ENCODE results near the gene MFSD11. TPM values are rescaled to one million over a fixed set of nuclear protein-coding genes. Genes with fewer than 3 reads are reported as not detected.
A peak's percentile ranks its signal among the peaks of the same experiment; 100 is the strongest.
"Not testable (repeated sequence)": the region's sequence is repeated elsewhere in the genome, so short reads cannot be mapped to it uniquely, and the experiment has no call there.

Gene MFSD11
- total and polyA plus RNA-seq, 2 donors from 2014 or later = 12.5 to 22.6 TPM

DNA sequence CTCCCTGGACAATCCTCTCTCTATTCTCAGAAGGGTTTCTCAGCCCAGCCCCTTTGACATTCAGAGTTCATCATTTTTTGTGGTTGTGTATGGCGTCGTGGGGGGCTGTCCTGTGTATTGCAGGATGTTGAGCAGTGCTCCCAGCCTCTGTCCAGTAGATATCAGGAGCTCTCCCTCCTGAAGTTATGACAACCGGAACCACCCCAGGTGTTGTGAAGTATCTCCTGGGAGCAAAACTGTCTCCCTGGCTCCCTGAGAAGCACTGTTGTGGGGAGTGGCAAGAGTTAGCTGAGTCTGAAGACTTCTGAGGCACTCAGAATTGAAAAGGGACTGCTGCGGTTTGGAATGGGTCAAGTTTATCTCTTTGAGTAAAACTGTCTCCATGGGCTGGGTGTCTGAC lies 74.3 kb downstream of the MFSD11 start:
- Histone ChIP-seq H3K9ac (ENCODE audit: low read length in 3 of 3) (no peak overlapping the region), H3K9me3 (ENCODE audit: control insufficient read depth in 2 of 3, insufficient read depth in 1 of 3, low read length in 3 of 3) (no peaks in the 10 kb centered on the region), H3K36me3 (ENCODE audit: control insufficient read depth in 2 of 3, insufficient read depth in 3 of 3, low read length in 3 of 3) (no peaks in the 10 kb centered on the region), H3K4me3 (ENCODE audit: low read length in 3 of 3) (no peak overlapping the region), H3K27me3 (ENCODE audit: control insufficient read depth, insufficient read depth, low read length) (no peaks in the 10 kb centered on the region), H3K4me1 (ENCODE audit: control insufficient read depth in 2 of 3, insufficient read depth in 2 of 3, low read depth in 1 of 3, low read length in 3 of 3) (no peaks in the 10 kb centered on the region), H3K27ac (ENCODE audit: low read depth in 2 of 2, low read length in 2 of 2) (no peak overlapping the region)
- FAIRE-seq (no peak), DNase-seq (no peak)
- TF ChIP-seq, protein P1, sequence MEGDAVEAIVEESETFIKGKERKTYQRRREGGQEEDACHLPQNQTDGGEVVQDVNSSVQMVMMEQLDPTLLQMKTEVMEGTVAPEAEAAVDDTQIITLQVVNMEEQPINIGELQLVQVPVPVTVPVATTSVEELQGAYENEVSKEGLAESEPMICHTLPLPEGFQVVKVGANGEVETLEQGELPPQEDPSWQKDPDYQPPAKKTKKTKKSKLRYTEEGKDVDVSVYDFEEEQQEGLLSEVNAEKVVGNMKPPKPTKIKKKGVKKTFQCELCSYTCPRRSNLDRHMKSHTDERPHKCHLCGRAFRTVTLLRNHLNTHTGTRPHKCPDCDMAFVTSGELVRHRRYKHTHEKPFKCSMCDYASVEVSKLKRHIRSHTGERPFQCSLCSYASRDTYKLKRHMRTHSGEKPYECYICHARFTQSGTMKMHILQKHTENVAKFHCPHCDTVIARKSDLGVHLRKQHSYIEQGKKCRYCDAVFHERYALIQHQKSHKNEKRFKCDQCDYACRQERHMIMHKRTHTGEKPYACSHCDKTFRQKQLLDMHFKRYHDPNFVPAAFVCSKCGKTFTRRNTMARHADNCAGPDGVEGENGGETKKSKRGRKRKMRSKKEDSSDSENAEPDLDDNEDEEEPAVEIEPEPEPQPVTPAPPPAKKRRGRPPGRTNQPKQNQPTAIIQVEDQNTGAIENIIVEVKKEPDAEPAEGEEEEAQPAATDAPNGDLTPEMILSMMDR (IDR thresholded peaks at IDR 0.05; ENCODE audit: borderline replicate concordance, extremely low read depth, insufficient read depth) = no peak
- intact Hi-C loops (cut with DNase I) = no loop called here

DNA sequence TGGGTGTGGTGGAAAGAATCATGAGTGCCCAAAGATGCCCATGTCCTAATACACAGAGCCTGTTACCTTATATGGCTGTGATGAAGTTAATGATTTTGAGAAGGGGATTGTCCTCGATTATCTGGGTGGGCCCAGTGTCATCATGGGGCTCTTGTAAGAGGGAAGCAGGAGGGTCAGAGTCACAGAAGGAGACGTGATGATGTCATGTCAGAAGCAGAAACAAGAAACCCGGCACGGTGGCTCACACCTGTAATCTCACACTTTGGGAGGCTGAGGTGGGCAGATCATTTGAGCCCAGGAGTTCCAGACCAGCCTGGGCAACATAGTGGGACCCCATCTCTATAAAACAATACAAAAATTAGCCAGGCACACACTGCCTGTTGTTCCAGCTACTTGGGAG lies 75.0 kb downstream of the MFSD11 start:
- H3K27me3 ChIP-seq (ENCODE audit: control insufficient read depth, insufficient read depth, low read length) = no peaks in the 10 kb centered on the region
- H3K4me1 ChIP-seq (ENCODE audit: control insufficient read depth in 2 of 3, insufficient read depth in 2 of 3, low read depth in 1 of 3, low read length in 3 of 3) = no peaks in the 10 kb centered on the region
- no peaks in the 10 kb centered on the region for H3K36me3 ChIP-seq (ENCODE audit: control insufficient read depth in 2 of 3, insufficient read depth in 3 of 3, low read length in 3 of 3)
- TF ChIP-seq, protein P1 (IDR thresholded peaks at IDR 0.05; ENCODE audit: borderline replicate concordance, extremely low read depth, insufficient read depth) = no peak
- H3K9ac ChIP-seq (ENCODE audit: low read length in 3 of 3) = no peak overlapping the region
- no peak overlapping the region for H3K27ac ChIP-seq (ENCODE audit: low read depth in 2 of 2, low read length in 2 of 2)
- intact Hi-C loops (cut with DNase I) = no loop called here
- H3K4me3 ChIP-seq (ENCODE audit: low read length in 3 of 3) = no peak overlapping the region
- no peak for DNase-seq
- no peaks in the 10 kb centered on the region for H3K9me3 ChIP-seq (ENCODE audit: control insufficient read depth in 2 of 3, insufficient read depth in 1 of 3, low read length in 3 of 3)
- FAIRE-seq = no peak

DNA sequence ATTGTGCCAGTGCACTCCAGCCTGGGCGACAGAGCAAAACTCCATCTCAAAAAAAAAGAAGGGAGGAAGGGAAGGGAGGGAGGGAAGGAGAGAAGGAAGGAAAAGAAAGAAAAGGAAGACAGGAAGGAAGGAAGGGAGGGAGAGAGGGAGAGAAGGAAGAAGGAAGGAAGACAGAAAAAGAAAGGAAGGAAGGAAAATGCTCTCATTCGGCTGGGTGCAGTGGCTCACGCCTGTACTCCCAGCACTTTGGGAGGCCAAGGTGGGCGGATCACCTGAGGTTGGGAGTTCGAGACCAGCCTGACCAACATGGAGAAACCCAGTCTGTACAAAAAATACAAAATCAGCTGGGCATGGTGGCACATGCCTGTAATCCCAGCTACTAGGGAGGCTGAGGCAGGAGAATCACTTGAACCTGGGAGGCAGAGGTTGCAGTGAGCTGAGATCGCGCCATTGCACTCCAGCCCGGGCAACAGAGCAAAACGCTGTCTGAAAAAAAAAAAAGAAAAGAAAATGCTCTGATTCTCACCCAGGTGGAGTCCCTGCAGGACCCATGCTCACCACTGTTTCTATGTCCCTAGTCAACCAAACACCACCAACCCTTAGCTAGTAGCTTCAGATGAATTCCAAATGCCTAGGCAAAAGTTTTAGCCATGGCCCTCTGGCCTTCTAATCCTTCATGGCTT lies 78.1 kb downstream of the MFSD11 start:
- FAIRE-seq; H3K9ac ChIP-seq (ENCODE audit: low read length in 3 of 3); DNase-seq; H3K4me3 ChIP-seq (ENCODE audit: low read length in 3 of 3); H3K36me3 ChIP-seq (ENCODE audit: control insufficient read depth in 2 of 3, insufficient read depth in 3 of 3, low read length in 3 of 3); intact Hi-C loops (cut with DNase I); H3K4me1 ChIP-seq (ENCODE audit: control insufficient read depth in 2 of 3, insufficient read depth in 2 of 3, low read depth in 1 of 3, low read length in 3 of 3); H3K9me3 ChIP-seq (ENCODE audit: control insufficient read depth in 2 of 3, insufficient read depth in 1 of 3, low read length in 3 of 3); H3K27ac ChIP-seq (ENCODE audit: low read depth in 2 of 2, low read length in 2 of 2); H3K27me3 ChIP-seq (ENCODE audit: control insufficient read depth, insufficient read depth, low read length): not testable (repeated sequence)

DNA sequence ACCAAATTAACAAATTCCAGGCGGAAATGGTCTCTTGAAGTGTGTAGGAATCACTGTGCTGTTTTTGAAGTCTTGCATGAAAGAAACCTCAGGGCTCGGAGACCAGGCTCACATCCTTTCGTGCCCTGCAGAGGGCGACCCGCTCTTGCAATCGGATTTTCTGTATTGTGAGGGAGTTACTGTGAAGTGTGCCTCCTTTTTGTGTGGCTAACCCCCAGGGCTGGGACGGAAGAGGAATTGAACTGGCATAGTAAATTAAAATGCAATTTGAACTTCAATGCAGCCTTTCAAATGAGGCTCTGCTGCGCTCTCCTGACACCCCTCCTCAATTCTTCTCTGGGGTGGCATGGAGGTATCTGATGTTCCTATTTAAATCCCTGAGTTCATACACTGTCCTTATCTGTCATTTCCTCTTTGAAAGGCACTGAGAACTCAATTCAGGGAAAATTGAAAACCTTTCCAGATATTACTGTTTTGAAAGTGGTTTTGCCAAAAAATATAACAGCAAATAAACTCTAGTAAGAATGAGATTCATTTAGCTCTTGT lies 78.7 kb downstream of the MFSD11 start:
- Histone ChIP-seq H3K36me3 (ENCODE audit: control insufficient read depth in 2 of 3, insufficient read depth in 3 of 3, low read length in 3 of 3) (no peaks in the 10 kb centered on the region), H3K27ac (ENCODE audit: low read depth in 2 of 2, low read length in 2 of 2) (no peak overlapping the region), H3K4me1 (ENCODE audit: control insufficient read depth in 2 of 3, insufficient read depth in 2 of 3, low read depth in 1 of 3, low read length in 3 of 3) (no peaks in the 10 kb centered on the region), H3K27me3 (ENCODE audit: control insufficient read depth, insufficient read depth, low read length) (no peaks in the 10 kb centered on the region), H3K9me3 (ENCODE audit: control insufficient read depth in 2 of 3, insufficient read depth in 1 of 3, low read length in 3 of 3) (no peaks in the 10 kb centered on the region), H3K9ac (ENCODE audit: low read length in 3 of 3) (no peak overlapping the region), H3K4me3 (ENCODE audit: low read length in 3 of 3) (no peak overlapping the region)
- FAIRE-seq (no peak), DNase-seq (peak in 4 of 5 donors; percentile 54 to 76 (median 68))
- intact Hi-C loops (cut with DNase I) = no loop called here
- TF ChIP-seq, protein P1 (IDR thresholded peaks at IDR 0.05; ENCODE audit: borderline replicate concordance, extremely low read depth, insufficient read depth) = peak; percentile 47
